Keratinocyte (primary cell): ENCODE results near the gene OR1S1.

Experiments used
- EZH2 ChIP-seq: IDR thresholded peaks from one replicate; pipeline ENCODE4 v1.6.1; 2012; ENCODE audit warnings: inconsistent platforms, mild to moderate bottlenecking, low read length, moderate library complexity
- TF ChIP-seq, protein P1 (sequence below), 3 experiments: IDR thresholded peaks in 1 of 3; conservative IDR thresholded peaks in 1 of 3; optimal IDR thresholded peaks in 1 of 3; 2 replicates in 2 of 3; 3 replicates in 1 of 3; pipeline versions ENCODE3 to v1.5.1; 2011; ENCODE audit warnings: low read length in 3 of 3, mild to moderate bottlenecking in 3 of 3, moderate library complexity in 2 of 3, control low read depth in 1 of 3, inconsistent platforms in 1 of 3; ENCODE audit not compliant: insufficient read depth in 2 of 3; ENCODE audit errors: extremely low read depth in 1 of 3

DNA sequence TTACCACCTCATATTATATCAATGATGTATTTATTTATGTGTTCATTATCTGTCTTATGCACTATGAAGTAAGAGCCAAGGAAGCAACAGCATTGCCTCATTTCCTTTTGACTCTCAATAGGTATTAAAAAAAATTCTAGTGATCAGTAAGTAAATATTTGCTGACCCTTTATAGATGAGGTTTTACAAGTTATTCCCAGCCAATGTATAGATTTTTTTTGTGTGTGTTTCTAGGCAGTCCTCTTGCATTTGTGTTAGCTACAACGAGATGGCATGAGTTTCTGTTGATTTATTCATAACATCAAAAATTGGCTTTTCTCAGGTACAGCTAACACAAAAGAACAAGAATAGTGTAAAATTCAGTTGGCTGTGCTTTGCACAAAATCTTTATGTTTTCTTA lies 13.2 kb upstream of the OR1S1 start:
- TF ChIP-seq, protein P1, sequence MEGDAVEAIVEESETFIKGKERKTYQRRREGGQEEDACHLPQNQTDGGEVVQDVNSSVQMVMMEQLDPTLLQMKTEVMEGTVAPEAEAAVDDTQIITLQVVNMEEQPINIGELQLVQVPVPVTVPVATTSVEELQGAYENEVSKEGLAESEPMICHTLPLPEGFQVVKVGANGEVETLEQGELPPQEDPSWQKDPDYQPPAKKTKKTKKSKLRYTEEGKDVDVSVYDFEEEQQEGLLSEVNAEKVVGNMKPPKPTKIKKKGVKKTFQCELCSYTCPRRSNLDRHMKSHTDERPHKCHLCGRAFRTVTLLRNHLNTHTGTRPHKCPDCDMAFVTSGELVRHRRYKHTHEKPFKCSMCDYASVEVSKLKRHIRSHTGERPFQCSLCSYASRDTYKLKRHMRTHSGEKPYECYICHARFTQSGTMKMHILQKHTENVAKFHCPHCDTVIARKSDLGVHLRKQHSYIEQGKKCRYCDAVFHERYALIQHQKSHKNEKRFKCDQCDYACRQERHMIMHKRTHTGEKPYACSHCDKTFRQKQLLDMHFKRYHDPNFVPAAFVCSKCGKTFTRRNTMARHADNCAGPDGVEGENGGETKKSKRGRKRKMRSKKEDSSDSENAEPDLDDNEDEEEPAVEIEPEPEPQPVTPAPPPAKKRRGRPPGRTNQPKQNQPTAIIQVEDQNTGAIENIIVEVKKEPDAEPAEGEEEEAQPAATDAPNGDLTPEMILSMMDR (optimal IDR thresholded peaks at IDR 0.05 in 1 of 3, IDR thresholded peaks at IDR 0.05 in 1 of 3, conservative IDR thresholded peaks at IDR 0.05 in 1 of 3; ENCODE audit: extremely low read depth in 1 of 3, insufficient read depth in 2 of 3, low read length in 3 of 3) = no peak
- TF ChIP-seq EZH2 = no peak
